Gastroesophageal sphincter (tissue), 3 donors: ENCODE measurements around the gene IMMP2L.

Experiments used
- EP300 ChIP-seq: sonication (generic); formaldehyde crosslinking; IDR thresholded peaks from one replicate; pipeline ENCODE4 v1.6.1; 2017; ENCODE audit warnings: antibody characterized with exemption, mild to moderate bottlenecking
- POLR2A ChIP-seq, 2 donors: fragments of 450-650 bp; IDR thresholded peaks; one replicate each; pipeline ENCODE4 v1.6.1; 2017; ENCODE audit warnings: antibody characterized with exemption in 2 of 2, mild to moderate bottlenecking in 2 of 2, moderate library complexity in 1 of 2
- POLR2AphosphoS5 ChIP-seq: sonication (generic); formaldehyde crosslinking; IDR thresholded peaks from one replicate; pipeline ENCODE4 v1.6.1; 2017; ENCODE audit warnings: antibody characterized with exemption
- TF ChIP-seq, protein P1 (sequence below), 4 experiments: fragments of 200-600 bp in 2 of 4; fragments of 450-650 bp in 2 of 4; sonication (generic) in 1 of 4; IDR thresholded peaks; one replicate each; pipeline ENCODE4 v1.5.1; 2017 to 2019; ENCODE audit warnings: antibody characterized with exemption in 4 of 4, mild to moderate bottlenecking in 2 of 4, moderate library complexity in 2 of 4

DNA sequence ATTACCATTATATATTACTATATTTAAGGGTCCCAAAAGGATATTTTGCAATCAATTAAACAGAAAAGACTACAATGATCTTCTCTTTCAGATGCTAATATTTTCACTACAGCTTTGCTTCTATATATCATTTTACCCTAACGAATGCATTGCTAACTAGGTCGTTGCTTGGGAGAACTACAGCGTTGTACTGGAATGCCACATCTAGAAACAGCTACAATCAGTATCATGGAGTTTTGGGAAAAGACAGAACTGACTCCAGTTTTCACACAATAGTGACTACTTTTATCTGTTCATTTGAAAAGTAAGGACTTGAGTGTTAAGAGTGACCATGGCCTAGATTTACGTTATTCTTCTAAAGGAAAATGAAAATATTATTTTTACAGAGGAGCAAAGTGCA is 432.9 kb downstream of the IMMP2L start:
- TF ChIP-seq, protein P1, sequence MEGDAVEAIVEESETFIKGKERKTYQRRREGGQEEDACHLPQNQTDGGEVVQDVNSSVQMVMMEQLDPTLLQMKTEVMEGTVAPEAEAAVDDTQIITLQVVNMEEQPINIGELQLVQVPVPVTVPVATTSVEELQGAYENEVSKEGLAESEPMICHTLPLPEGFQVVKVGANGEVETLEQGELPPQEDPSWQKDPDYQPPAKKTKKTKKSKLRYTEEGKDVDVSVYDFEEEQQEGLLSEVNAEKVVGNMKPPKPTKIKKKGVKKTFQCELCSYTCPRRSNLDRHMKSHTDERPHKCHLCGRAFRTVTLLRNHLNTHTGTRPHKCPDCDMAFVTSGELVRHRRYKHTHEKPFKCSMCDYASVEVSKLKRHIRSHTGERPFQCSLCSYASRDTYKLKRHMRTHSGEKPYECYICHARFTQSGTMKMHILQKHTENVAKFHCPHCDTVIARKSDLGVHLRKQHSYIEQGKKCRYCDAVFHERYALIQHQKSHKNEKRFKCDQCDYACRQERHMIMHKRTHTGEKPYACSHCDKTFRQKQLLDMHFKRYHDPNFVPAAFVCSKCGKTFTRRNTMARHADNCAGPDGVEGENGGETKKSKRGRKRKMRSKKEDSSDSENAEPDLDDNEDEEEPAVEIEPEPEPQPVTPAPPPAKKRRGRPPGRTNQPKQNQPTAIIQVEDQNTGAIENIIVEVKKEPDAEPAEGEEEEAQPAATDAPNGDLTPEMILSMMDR (IDR thresholded peaks at IDR 0.05) = no peak
- TF ChIP-seq POLR2AphosphoS5 (no peak), POLR2A (IDR thresholded peaks at IDR 0.05) (no peak), EP300 (no peak)
